Endothelial cell of umbilical vein (primary cell): Measurements from ENCODE around the gene KCNE4. TPM values are rescaled to one million over a fixed set of nuclear protein-coding genes. Genes with fewer than 3 reads are reported as not detected.

ENCODE experiments used
- BruUV-seq: library from RNA; stranded (reverse); fragments of 400-500 nt; replicated peaks from 2 replicates; lab custom pipeline; 2021; lab: Mats Ljungman, UMichigan
- CTCF ChIA-PET: fragments of 300-600, 350-600 bp; sonication (Branson Sonifier 250); formaldehyde crosslinking; loops from one replicate; lab custom pipeline; 2021; ENCODE audit warnings: antibody characterized with exemption, inconsistent platforms; lab: Charles Lee
- POLR2A ChIA-PET: fragments of 300-600, 350-600 bp; sonication (Branson Sonifier 250); formaldehyde crosslinking; loops from one replicate; lab custom pipeline; 2021; ENCODE audit warnings: antibody characterized with exemption, inconsistent platforms; lab: Charles Lee
- DNase-seq: peaks from one replicate; pipeline ENCODE4 v3.0.0-alpha.2; 2011; ENCODE audit warnings: low read depth, low spot score
- FAIRE-seq: peaks from 2 replicates; lab custom pipeline; 2011; peaks lifted over from hg19 to GRCh38; lab: Jason Lieb, UNC
- H2AFZ ChIP-seq: 2 replicates; pipeline ENCODE4 v1.6.0; 2012; ENCODE audit warnings: low read depth, low read length, control low read depth, inconsistent platforms
- H3K27ac ChIP-seq: 2 replicates; pipeline ENCODE4 v1.5.1; 2011; ENCODE audit warnings: low read depth, mild to moderate bottlenecking, control low read depth, low read length, moderate library complexity; ENCODE audit not compliant: insufficient read depth
- H3K27me3 ChIP-seq, 2 experiments: 2 replicates each; pipeline versions ENCODE4 v1.6.0 to v1.6.1; 2011; ENCODE audit warnings: low read length in 2 of 2, mixed read lengths in 1 of 2; ENCODE audit not compliant: control insufficient read depth in 2 of 2, insufficient read depth in 2 of 2
- H3K36me3 ChIP-seq, 2 experiments: 2 replicates in 1 of 2; 3 replicates in 1 of 2; pipeline ENCODE4 v1.5.1; 2011; ENCODE audit warnings: low read length in 2 of 2, mild to moderate bottlenecking in 1 of 2, moderate library complexity in 1 of 2; ENCODE audit not compliant: control insufficient read depth in 2 of 2, insufficient read depth in 2 of 2; ENCODE audit errors: extremely low read depth in 1 of 2
- H3K4me1 ChIP-seq: 3 replicates; pipeline ENCODE4 v1.5.1; 2011; ENCODE audit warnings: mild to moderate bottlenecking, low read length; ENCODE audit not compliant: control insufficient read depth, insufficient read depth; ENCODE audit errors: extremely low read depth
- H3K4me2 ChIP-seq: 2 replicates; pipeline ENCODE4 v1.6.1; 2011; ENCODE audit warnings: low read length, control low read depth, mixed read lengths; ENCODE audit not compliant: insufficient read depth
- H3K4me3 ChIP-seq, 3 experiments: fragments of 200-600 bp in 1 of 3; sonication (generic), shearing (Covaris generic) in 1 of 3; replicated peaks in 1 of 3; 2 replicates each; pipeline ENCODE4 v1.5.1; 2011 to 2016; ENCODE audit warnings: control low read depth in 3 of 3, low read length in 3 of 3, mild to moderate bottlenecking in 2 of 3, inconsistent platforms in 1 of 3, low read depth in 1 of 3, moderate library complexity in 1 of 3; ENCODE audit not compliant: insufficient read depth in 1 of 3
- H3K79me2 ChIP-seq: 2 replicates; pipeline ENCODE4 v1.6.0; 2012; ENCODE audit warnings: low read length, inconsistent platforms; ENCODE audit not compliant: control insufficient read depth, insufficient read depth
- H3K9ac ChIP-seq: replicated peaks from 2 replicates; pipeline ENCODE3; 2011; ENCODE audit warnings: low read length, control low read depth; ENCODE audit not compliant: insufficient read depth; ENCODE audit errors: extremely low read depth
- H3K9me1 ChIP-seq: replicated peaks from 3 replicates; pipeline ENCODE4 v1.6.0; 2011; ENCODE audit warnings: mild to moderate bottlenecking, low read length; ENCODE audit not compliant: control insufficient read depth, insufficient read depth; ENCODE audit errors: extremely low read depth
- H3K9me3 ChIP-seq: replicated peaks from 2 replicates; pipeline ENCODE4 v1.5.1; 2012; ENCODE audit warnings: low read length, inconsistent platforms; ENCODE audit not compliant: control insufficient read depth, insufficient read depth
- H4K20me1 ChIP-seq: replicated peaks from 2 replicates; pipeline ENCODE3; 2011; ENCODE audit warnings: mild to moderate bottlenecking, low read length; ENCODE audit not compliant: control insufficient read depth, insufficient read depth; ENCODE audit errors: extremely low read depth
- CTCF ChIP-seq, 2 donors: IDR thresholded peaks; 1 replicate in 1 of 2; 2 replicates in 1 of 2; pipeline ENCODE4 v1.5.1; 2011; ENCODE audit warnings: low read length in 2 of 2, mild to moderate bottlenecking in 2 of 2, moderate library complexity in 2 of 2, control low read depth in 1 of 2, inconsistent platforms in 1 of 2, low read depth in 1 of 2; ENCODE audit not compliant: insufficient read depth in 1 of 2; ENCODE audit errors: extremely low read depth in 1 of 2
- EZH2 ChIP-seq: IDR thresholded peaks from 2 replicates; pipeline ENCODE4 v1.6.1; 2012; ENCODE audit warnings: borderline replicate concordance, low read depth, mild to moderate bottlenecking, moderate library complexity, low read length, inconsistent platforms; ENCODE audit not compliant: severe bottlenecking
- FOS ChIP-seq: IDR thresholded peaks from 2 replicates; pipeline ENCODE4 v1.6.1; 2011; ENCODE audit warnings: mild to moderate bottlenecking, low read length, moderate library complexity, borderline replicate concordance; ENCODE audit not compliant: insufficient read depth
- GATA2 ChIP-seq: IDR thresholded peaks from 2 replicates; pipeline ENCODE4 v1.7.0; 2011; ENCODE audit warnings: low read depth, mild to moderate bottlenecking, moderate library complexity, mixed read lengths, low read length; ENCODE audit not compliant: insufficient read length, insufficient read depth
- JUN ChIP-seq: IDR thresholded peaks from 2 replicates; pipeline ENCODE4 v1.6.1; 2011; ENCODE audit warnings: borderline replicate concordance, low read depth; ENCODE audit not compliant: insufficient read length, insufficient read depth
- MAX ChIP-seq: IDR thresholded peaks from 2 replicates; pipeline ENCODE4 v1.6.1; 2011; ENCODE audit not compliant: insufficient read depth, insufficient read length
- MYC ChIP-seq: IDR thresholded peaks from one replicate; pipeline ENCODE4 v1.6.1; 2011; ENCODE audit warnings: mild to moderate bottlenecking, low read depth, low read length
- POLR2A ChIP-seq: IDR thresholded peaks from 2 replicates; pipeline ENCODE4 v1.6.1; 2012; ENCODE audit warnings: low read depth, mild to moderate bottlenecking, control low read depth, low read length
- POLR2AphosphoS5 ChIP-seq: IDR thresholded peaks from 2 replicates; pipeline ENCODE4 v1.6.1; 2012; ENCODE audit warnings: low read depth, mild to moderate bottlenecking, control low read depth, low read length, moderate library complexity; ENCODE audit not compliant: insufficient read depth
- dilution Hi-C: fragments of 300-500 bp; cut with MboI; formaldehyde crosslinking; loops from one replicate; pipeline ENCODE4 v1.15.0; 2019; ENCODE audit warnings: low sequenced_read_pairs; ENCODE audit not compliant: extremely low pct_ligation_motif_present
- intact Hi-C: fragments of 100-400 bp; cut with micrococcal nuclease; formaldehyde crosslinking; loops from one replicate; pipeline ENCODE4 v1.10.0; 2022
- polyA plus RNA-seq, 4 experiments: library from polyadenylated mRNA; depleted of rRNA in 3 of 4; stranded (reverse) in 3 of 4; unstranded in 1 of 4; fragments of >200 nt; gene quantifications; 2 replicates each; pipeline versions ENCODE4 v1.2.1 to v1.2.3, GENCODE V29; 2011 to 2012; ENCODE audit warnings: missing spikeins in 1 of 4
- total RNA-seq: library from RNA; stranded (reverse); gene quantifications from 2 replicates; pipeline ENCODE4 v1.2.3, GENCODE V29; 2021

Gene KCNE4
- total and polyA plus RNA-seq, 2 donors (not counting 3 experiments of a cell fraction or from before 2014, with no cell fraction given) = 0.01 TPM; not detected in 1

- dilution Hi-C loops (no loop called here), intact Hi-C loops (no loop called here)
- no peaks in the 10 kb centered on the region for H3K4me1 ChIP-seq
- no peak for TF ChIP-seq POLR2AphosphoS5
- no peak for TF ChIP-seq GATA2
- TF ChIP-seq JUN = no peak
- TF ChIP-seq MYC = no peak
- TF ChIP-seq EZH2 = no peak
- no peak for TF ChIP-seq CTCF (IDR thresholded peaks at IDR 0.05; ENCODE audit: extremely low read depth in 1 of 2, insufficient read depth in 1 of 2, low read depth in 1 of 2, low read length in 2 of 2)
- no peak for TF ChIP-seq MAX
- no peak for TF ChIP-seq POLR2A
- no peak for TF ChIP-seq FOS
- DNase-seq (no peak), FAIRE-seq (no peak)
- H4K20me1 ChIP-seq = no peaks in the 10 kb centered on the region
- H3K79me2 ChIP-seq = no peaks in the 10 kb centered on the region
- ChIA-PET CTCF (interaction anchor here (0.9 kb wide), 1 partner anchor 10 kb away, joined by 3 read pairs; no protein-coding TSS in a partner anchor), POLR2A (no interaction called here)
- no peak overlapping the region for H3K27ac ChIP-seq
- H3K36me3 ChIP-seq = no peaks in the 10 kb centered on the region
- BruUV-seq = no TSS peak
- no peaks in the 10 kb centered on the region for H3K9me3 ChIP-seq
- no peaks in the 10 kb centered on the region for H3K9me1 ChIP-seq
- no peak overlapping the region for H3K9ac ChIP-seq
- H3K4me3 ChIP-seq = no peak overlapping the region
- no peak overlapping the region for H3K4me2 ChIP-seq
- H2AFZ ChIP-seq = no peak overlapping the region
- H3K27me3 ChIP-seq = no peaks in the 10 kb centered on the region
Measured at GRCh38 chr2:223010641-223011040, 41.3 kb upstream of the KCNE4 start.
